GOT3 (cell line): ENCODE data around the gene ASCC3.
"Not testable (repeated sequence)": the region's sequence is repeated elsewhere in the genome, so short reads cannot be mapped to it uniquely, and the experiment has no call there.

Source experiments
- DNase-seq: peaks from one replicate; lab custom pipeline; 2025; ENCODE audit warnings: mixed read lengths; lab: John Stamatoyannopoulos, UW

ASCC3 gene

DNA sequence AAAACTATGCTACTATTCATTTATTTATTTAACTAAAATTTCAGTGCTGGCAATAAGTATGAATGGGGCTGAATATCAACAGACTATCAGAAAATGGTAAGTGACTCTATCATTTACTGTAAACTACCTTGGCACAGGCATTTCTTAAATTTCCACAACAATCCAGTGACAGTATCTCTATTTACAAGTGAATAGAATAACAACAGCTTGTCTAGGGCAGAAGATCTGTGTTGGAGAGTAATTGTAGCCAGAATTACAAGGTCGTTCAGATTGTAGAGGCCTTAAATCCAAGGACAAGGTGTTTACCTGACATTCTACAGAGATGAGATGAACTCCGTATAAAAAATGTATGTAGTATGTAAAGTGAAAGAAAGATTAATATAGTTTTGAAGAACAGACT lies 222.6 kb downstream of the ASCC3 start:
- DNase-seq: no peak

DNA sequence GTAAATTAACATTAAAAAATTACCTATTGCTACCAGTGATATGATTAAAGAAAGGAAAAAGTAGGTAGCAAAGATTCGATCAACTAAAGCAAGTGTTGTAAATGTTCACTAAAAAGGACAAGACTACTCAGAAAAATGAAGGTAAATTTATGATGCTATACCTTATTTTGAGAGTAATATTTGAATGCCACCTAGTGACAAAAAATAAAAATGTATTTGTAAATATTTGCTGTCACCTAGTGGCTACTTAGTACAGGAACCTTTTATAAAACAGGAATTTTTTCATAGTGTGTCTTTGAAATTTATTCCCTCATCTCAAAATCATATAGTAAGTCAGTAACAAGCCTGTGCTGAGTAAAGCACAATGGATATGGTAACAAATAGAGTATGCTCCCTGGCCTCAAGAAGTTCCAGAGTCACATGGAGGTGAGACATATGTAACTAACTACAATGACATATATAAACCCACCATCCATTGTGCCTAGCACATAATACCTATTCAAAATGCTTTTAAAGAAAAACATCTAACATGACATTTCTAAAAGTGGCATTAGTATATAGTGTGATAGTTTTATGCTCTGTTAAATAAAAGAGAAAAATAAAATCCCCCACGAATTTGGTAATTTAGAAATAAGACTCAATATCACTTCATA lies 223.3 kb downstream of the ASCC3 start:
- DNase-seq: no peak

DNA sequence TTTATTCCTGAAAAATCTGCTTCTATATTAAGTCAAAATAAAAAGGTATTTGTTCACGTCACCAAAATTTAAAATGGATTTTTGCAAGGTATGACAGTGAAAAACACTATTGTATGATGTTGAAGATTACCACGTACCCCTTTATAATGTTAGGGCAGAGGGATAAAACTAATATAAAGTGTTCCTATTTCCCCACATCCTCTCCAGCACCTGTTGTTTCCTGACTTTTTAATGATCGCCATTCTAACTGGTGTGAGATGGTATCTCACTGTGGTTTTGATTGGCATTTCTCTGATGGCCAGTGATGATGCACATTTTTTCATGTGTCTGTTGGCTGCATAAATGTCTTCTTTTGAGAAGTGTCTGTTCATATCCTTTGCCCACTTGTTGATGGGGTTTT lies 240.0 kb downstream of the ASCC3 start:
- DNase-seq: not testable (repeated sequence)

DNA sequence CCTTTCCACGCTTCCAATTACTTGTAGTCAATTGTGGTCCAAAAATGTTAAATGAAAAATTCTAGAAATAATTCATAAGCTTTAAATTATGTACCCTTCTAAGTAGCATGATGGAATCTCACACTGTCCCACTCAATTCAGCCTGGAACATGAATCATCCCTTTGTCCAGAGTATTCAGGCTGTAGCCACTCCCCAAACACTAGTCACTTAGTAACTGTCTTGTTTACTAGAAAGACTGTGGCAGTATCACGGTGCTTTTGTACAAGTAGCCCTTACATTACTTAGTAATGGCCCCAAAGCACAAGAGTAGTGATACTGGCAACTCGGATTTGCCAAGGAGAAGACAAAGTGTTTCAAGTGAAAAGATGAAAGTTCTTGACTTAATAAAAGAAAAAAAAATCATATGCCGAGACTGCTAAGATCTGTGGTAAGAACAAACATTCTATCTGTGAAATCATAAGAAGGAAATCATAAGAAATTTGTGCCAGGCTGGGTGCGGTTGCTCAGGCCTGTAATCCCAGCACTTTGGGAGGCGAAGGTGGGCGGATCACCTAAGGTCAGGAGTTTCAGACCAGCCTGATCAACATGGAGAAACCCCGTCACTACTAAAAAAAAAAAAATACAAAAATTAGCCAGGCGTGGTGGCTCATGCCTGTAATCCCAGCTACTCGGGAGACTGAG lies 247.9 kb downstream of the ASCC3 start:
- DNase-seq: no peak

DNA sequence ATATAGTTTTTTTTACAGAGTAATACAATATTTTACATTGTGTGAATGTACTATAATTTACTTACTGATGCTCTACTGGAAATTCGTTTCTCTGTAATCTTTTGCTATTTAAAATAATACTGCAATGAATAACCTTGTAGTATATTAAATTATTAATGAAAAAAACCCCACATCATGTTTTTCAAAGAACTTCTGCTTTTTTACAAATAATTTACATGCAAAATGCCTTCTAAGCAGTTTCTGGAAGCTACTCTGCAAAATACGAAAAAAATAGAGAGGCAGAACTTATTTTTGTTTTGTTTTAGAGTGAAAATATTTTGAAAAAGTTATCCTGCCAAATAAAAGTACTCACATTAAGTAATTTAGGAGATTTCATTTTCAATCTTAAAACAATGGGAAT lies 250.6 kb downstream of the ASCC3 start:
- DNase-seq: no peak

DNA sequence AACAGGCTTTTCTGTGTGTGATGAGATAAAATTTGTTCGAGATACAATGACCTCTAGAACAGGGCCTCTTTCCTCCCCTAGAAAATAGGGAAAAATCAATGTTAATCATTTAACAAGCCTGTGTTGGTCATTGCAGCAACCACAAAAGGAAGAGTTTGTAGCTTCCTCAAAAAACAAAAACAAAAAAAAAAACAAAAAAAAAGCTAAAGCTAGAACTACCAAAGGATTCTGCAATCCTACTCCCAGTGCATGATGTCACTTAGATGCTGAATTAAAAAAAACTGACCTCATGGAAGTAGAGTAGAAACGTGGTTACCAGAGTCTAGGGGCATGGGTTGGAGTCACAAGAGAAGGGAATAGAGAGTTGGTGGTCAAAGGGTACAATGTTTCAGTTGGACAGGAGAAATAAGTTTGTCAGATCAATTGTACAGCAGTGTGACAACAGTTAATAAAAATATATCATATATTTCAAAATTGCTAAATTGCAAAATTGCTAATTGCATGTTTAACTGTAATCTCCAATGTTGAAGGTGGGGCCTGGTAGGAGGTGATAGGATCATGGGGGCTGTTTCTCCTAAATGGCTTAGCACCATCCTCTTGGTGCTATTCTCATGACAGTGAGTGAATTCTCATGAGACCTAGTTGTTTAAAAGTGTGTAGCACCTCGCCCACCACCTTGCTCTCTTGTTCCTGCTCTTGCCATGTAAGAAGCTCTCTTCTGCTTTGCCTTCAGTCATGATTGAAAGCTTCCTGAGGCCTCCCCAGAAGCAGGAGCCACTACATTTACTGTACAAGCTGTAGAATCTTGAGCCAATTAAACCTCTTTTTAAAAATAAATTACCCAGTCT lies 253.0 kb downstream of the ASCC3 start:
- DNase-seq: no peak

DNA sequence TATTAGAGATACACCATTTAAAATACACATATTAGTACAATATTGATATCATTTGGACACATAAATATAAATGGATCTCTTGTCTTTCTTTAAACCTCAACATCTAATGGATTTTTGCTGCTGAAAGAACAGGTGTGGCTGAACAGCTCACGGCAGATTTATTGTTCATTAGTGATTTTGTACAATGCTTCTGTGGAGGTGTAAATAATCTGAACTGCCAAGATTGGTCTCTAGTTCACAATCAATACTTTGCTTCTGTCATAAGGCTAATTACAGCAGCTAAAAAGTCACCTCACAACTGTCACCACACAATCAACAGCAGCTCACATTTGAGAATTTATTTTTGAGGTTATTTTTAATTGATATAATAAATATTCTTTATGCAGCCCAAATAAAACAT lies 254.4 kb downstream of the ASCC3 start:
- no peak for DNase-seq

DNA sequence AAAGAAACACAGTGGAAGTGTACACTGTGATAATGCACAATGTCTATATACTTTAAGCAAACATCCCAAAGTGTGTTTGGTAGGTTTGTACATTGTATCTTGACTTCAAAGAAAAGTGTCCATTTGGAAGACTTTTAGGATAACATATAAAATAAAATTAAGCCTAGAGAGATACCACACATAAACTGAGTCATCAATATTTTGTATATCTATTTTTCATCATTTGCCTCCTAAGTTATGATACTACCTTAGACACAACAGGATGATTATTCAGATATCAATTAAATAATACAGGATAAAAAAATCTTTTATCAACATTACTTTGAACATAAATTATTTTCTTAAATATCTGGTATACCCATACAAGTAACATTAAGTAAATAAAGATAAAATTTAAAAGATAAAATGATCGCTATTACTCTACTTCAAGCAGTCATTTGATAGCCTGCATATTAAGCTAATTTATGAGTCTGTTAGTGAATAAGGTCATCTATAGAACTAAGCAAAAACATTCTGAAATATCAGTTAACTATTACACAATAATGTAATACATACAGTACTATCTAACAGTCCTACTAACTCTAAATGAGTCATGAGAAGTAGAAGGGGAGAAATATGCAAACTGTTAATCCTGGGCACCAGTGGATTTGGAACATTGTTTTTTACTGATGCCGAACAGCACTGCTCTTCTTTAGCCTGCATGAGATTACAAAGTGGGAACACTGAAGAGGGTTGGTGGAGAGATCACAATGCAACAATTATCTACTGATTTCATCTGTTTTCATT lies 258.0 kb downstream of the ASCC3 start:
- DNase-seq: no peak

DNA sequence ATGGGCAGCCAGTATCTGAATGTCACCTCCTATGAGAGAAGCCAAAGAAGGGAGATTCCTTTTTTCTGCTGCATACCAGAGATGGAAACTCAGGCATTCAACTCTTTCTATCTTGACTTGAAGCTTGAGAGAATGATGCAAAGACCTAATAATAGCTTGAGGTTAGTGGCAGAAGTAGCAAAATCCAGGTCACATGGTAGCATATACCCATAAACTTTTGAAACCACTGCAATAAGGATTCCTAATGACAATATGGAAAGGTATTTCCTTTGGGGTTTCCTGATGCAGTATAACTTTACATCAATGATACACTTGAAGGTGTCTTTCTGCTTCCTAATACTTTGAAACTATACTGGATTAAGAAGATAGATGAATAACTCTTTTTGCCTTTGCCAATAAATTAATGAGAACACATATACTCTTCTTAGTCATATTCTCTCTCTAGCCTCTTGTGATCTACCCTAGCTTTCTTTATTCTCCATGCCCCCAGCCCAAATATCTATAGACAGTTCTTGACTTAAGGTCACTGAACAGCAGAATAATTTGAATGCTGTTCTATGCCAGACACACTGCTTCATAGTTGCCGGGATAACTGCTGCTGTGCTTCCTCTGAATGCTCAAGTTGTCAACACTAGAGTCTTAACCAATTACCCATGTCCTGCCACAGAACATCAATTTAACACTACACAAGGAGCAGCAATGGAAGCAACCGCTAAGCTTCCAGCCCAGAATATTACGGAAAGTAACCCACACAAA lies 260.9 kb downstream of the ASCC3 start:
- no peak for DNase-seq

DNA sequence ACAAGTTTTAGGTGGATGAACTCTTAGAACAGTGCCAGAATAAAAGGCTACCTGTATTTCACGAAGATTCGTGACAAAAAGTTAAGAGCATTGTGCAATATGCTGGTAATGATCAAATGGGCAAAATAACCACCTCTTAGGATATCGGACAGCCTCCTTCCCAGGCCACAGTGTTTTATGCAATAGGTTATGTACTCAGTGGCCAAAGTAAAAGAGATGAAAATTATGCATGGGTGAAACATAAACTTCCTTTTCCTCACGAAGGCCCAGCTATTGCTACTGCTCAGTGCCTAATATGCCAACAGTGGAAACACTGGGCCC lies 262.8 kb downstream of the ASCC3 start:
- no peak for DNase-seq

DNA sequence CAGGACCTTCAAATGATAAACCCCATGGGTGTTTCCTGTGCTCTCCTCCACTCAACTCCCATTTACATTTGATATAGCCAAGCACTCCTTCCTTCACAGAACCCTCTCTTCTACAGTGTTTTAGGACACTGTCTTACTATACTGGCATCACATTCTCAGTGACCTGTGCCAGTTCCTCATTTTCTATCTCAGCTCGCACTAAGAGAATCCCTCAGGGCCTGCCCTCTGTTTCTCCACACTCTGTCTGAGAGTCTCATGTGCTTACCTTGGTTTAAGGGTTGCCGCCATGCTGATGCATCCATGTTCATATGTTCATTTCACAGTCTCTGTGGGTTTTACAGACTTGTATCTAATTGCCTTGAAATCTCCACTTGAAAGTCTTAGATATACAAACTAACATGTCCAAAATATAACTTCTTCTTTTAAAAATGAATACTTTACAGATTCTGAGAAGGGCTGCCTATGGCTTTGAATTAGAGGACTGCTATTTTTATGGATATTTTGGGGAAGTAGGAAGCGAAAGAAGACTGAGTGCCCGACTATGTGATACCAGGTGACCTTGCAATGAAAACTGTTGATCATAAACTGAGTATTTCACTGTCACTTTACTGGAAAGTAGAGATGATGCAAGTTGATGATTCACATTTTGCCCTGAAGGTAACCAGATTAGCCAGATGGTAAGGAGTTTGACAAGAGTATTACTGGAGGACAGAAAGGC lies 263.3 kb downstream of the ASCC3 start:
- DNase-seq: no peak

DNA sequence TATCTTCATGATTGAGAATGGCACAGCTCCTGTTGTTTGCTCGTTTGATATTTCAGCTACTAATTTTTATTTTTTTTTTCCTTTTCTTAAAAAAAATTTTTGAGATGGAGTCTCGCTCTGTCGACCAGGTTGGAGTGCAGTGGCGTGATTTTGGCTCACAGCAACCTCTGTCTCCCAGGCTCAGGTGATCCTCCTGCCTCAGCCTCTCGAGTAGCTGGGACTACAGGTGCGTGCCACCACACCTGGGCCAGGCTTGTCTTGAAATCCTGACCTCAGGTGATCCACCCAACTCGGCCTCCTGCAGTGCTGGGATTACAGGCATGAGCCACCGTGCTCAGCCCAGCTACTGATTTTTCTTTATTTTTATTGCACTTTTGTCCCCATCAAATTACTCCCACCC lies 266.2 kb downstream of the ASCC3 start:
- DNase-seq: no peak

DNA sequence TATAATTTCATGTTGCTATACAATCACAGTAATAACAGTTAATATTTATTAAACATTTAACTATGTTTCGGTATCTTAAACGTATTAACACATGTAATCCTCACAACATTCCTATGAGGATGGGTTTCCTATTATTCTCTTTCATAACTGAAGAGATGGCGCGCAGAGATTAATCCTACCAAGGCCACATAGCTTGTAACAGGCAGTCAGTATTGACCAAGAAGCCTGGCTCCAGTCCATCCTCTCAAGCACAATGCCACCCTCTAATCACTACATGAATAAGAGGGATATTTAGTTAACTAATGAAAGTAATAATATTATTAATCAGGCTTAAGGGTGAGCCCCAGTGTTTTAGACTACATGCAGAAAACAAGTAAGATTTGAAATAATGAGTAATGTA lies 266.7 kb downstream of the ASCC3 start:
- DNase-seq: no peak

DNA sequence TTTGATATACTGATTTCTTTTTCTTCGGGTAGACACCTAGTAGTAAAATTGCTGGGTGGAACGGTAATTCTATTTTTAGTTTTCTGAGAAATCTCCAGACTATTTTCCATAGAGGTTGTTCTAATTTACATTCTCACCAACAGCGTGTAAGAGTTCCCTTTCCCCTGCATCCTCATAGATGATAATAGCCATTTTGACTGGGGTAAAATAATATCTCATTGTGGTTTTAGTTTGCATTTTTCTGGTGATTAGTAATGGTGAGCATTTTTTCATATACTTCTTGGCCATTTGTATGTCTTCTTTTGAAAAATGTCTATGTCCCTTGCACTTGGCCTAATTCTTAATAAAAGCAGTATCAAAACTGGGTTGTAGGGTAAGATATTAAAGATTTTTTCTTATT lies 267.5 kb downstream of the ASCC3 start:
- no peak for DNase-seq

DNA sequence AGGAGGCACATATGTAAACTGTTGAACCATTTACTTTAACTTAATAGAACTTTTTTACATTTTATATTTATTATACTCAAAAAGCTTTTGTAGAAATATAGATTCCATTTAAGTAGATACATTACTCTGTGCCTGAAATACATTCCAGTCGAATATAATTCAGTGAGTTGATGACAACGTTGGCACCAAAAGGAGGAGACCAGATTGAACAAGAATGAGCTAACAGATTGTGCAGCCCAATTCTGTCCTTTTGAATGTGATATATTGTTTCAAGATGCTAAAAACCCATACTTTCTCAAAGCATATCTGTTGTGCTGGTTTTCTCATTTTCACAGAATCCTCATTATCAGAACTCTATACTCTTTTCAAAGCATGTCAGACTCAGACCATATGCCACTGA lies 269.0 kb downstream of the ASCC3 start:
- no peak for DNase-seq

DNA sequence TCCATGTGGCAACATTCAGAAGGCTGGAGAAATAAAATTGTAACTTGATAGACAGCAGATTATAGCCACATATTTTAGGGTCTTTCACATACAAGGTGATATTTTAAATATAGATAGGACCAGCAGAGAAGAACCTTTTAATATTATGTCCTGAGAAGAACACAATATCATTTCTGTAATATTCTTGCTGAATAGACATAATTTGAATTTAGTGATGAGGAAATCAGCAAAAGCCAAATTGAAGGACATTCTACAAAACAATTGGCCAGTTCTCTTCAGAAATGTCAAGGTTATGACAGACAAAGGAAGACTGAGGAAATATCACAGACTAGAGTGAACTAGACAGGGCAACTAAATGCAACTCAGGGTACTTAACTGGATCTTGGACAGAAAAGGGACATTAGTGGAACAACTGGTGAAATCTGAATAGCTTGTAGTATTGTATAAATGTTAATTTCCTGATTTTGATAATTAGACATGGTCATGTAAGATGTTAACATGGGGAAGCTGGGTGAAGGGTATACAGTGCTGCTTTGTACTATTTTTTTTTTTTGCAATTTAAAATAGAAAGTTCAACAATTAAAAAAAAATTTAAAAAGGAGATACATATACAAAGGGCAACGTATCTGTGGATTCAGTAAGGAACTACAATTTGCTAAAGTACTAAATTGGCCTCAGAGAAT lies 281.9 kb downstream of the ASCC3 start:
- DNase-seq: no peak

DNA sequence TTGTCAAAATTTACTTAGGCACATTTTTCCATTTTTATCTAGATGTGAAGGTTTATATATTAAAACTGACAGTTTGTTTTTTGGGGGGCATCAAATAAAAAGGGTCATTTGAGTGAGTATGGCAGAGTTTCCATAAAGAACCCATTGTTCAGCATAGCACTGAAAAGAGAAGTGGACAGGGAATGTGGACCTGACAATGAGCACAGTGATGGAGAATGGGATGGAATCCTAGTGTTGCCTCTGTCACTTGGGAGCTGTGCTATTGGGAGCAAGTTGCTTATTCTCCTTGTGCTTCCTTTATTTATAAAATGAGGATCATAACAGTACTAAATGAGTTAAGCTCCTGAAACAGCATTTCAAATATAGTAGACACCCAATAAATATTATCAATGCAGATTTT lies 285.7 kb downstream of the ASCC3 start:
- DNase-seq: no peak

DNA sequence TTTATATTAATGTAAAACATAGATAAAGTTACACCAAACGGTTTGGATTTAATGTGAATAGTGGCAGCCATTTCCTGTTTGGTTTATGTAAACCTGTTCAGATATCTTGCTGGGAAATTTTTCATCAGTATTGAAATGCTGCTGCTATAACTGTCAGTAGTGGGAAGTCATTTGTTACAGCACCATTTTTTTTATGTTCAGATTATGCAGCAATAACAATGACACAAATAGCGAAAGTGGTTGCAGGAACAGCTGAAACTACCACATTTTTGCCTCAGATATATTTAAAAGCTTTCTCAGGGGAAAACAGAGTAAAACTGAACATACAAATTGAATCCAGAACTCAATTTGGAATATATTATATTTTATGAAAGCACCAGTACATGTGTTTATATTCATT lies 287.6 kb downstream of the ASCC3 start:
- DNase-seq: no peak

DNA sequence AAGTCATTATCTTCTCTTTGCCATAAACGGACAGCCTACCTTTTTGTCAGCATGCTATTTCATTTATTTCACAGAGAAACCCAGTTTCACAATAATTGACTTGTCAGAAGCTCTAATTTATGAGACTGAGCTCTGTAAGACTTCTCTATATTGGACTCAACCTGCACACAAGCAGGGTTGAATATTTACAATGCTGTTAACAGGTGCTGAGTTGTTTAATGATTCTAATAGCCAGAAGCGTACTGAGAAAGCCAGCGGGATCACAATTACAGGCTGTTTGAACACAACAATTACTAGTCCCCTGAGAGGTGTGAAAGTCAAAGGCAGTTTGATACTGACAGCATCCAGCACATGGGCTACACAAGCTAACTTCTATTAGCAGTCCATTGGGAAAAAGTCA lies 288.2 kb downstream of the ASCC3 start:
- DNase-seq: no peak

DNA sequence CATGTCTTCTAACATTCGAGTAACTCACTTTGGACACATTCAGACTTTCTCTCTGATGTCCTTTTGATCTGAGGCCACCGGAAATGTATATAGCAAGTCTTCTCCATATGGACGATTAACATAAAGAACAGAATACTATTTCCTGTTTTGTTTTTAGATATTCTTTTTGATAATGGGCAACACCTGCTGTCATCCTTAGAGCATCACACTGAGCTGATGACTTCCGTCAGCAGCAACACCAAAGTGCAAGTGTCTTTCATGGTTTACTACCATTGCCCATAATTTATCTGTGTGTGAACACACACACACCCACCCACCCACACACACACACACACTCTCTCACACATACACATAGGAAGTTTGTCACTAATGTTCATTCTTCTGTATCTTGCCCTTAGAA lies 303.7 kb downstream of the ASCC3 start:
- no peak for DNase-seq

DNA sequence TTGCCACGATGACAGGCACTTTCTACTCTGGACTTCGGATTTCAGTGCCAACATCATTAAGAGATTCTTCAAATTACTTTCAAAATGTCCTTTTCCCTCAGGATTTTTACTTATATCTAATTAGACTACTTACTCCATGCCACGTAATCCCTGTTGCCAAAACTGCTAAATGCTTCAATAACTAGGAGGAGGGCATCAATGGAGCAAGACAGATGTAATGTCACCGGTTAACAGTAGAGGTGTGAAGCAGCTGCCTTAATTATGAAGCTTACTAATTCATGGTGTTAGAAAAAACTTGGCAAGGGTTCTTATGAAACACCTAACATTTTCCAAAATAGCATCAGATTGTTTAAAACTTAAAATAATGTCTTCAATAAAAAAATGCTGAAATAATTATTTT lies 305.2 kb downstream of the ASCC3 start:
- DNase-seq: no peak
